ENCODE results near the gene INSL3.

INSL3 gene

DNA sequence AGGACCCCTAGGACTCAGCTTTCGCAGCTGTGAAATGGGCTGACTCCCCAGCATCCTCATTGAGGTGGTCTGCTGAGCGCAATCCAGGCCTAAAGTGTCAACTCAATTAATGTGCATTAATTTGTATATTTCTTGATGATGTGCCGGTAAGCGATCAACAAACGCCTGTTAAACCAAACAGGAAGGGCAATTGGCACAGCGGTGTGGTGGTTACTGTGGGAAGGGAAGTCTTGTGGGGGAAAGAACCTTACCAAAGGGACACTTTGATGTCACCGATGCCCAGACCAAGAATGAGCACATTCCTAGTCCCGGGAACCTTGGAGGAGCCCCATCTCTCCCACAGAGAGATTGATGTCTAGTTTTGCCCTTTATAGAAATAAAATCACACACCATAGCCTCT lies 24.8 kb upstream of the INSL3 start:
- no peak for DNase-seq (ENCODE audit: low spot score)

DNA sequence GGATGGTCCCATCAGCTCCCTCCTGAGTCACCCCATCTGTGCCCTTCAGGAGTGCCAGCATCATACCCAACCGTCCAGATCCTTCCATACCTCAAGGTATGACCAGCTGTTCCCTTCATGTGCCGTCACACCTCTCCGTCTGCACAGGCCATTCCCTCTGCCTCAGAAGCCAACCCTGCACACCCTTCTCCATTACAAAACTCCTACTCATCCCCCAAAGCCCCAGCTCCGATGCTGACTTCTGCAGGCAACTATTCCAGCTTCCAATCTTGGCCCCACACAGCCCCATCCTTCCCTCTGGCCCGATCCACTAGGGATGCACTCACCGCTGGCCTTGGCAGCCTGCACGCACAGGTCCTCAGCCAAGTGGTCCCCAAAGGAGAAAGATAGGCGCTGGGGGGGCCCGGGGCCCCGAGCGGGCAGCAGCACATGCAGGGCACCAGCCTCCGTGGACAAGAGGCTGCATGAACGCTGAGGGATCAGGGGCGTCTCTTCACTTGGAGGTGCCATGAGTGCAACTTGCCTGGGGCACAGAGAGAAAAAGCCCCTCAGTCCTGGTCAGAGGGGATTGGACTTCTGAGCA lies 22.7 kb upstream of the INSL3 start:
- DNase-seq (ENCODE audit: low spot score), result no peak

DNA sequence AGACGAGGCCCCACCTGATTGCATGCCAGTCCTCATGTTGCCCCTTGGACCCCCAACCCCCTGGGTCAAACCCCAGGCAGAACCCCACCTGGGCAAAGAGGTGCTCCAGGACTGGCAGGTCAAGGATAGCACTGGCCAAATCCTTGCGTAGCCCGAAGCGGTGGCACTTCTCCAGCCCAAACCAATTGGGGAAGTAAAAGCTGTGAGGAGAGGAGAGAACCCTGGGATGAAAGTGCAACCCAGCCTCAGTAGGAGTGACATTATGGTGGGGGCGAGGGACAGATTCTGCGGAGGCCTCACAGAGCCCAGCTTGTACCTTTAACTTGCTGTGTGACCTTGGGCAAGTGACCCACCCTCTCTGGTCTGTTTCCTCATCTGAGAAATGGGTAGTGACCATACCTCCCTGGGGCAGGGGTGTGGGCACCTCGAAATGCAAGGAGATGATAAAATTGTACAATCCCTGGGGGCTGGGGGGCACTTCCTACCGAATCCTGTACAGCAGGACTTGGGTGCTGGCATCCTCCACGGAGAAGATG lies 22.0 kb upstream of the INSL3 start:
- no peak for DNase-seq (ENCODE audit: low spot score)

DNA sequence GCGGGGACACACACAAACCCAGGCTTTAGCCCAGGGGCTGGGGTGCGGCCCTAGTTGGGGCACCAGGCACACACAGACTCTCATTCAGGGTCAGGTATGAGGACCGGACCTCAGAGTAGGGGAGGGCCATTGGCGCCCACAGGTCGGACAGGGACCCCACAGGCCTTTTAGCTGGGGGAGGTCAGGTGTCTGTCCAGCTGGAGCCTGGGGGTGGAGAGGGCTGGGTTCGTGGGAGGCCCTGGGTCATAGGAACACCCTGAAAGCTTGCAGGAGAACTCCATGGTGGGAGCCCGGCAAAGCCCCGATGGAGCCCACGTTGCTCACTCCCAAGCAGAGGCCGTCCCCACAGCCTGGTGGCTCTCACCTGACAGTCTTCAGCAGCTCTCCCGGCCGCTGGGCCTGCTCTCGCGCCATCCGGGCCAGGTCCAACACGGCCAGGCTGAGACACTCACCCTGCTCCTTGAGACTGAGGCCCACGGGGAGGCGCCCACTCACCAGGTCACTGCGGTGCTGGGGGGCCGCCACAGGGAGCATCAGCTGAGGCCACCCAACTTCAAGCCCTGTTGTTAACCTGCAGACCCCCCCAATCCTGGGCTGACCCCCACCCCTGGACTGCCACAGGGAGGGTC lies 21.5 kb upstream of the INSL3 start:
- no peak for DNase-seq (ENCODE audit: low spot score)

DNA sequence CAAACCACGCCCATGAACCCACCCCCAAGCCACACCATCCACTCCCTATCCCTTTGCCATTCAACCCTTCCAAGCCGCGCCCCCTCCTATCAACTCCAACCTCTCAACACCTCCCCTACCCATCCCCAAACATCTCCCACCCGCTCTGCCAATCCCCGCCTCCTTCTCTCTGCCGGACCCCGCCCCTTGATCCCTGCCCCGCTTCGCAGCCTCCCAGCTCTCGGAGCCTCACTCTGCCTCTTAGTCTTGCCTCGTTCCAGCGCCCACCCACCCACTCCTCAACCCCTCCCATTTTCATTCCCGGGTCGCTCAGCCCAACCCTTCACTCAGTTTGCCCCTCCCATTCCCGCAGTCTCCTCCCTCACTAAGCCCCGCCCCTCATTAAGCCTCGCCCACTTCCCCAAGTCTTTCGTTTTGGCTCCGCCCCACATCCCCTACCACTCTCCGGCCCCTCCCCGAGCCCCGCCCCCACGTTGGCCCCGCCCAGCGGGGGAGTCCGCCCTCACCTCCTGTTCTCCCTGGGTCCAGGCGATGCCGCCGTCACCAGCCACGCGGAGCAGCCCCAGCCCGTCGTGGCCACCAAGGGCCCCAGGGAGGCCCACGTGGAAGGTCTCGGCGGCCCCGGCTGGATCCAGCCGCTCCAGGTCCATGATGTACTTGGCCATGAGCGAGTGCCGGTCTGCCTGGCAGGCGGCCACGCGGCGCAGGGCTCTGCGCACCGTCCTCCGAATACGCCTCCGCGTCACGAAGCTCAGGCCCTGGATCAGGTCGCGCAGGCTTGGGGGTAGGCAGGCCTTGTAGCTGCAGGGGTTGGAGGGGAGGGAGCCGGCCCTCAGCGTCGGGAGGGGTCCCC lies 20.7 kb upstream of the INSL3 start:
- DNase-seq (ENCODE audit: low spot score), result peak; percentile 95

DNA sequence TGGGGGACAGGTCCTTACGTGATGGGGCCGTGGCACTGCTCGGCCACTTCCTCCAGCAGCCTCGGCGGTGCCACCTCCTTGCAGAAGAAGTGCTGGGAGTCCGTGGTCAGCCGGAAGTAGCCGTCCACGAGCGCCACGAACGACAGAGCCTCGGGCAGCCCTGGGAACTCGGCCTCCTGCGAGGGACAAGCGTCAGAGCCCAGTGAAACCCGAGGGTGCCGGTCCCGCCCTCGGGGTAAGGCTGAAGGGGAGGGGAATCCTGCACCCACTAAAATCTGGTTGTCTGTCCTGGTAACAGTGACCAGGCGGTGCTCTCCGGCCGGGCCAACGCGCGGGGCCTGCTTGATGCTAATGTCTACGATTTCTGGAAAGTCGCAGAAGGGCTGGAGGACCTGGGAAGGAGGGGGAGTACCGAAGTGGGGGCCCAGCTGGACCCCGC lies 20.1 kb upstream of the INSL3 start:
- no peak for DNase-seq (ENCODE audit: low spot score)

DNA sequence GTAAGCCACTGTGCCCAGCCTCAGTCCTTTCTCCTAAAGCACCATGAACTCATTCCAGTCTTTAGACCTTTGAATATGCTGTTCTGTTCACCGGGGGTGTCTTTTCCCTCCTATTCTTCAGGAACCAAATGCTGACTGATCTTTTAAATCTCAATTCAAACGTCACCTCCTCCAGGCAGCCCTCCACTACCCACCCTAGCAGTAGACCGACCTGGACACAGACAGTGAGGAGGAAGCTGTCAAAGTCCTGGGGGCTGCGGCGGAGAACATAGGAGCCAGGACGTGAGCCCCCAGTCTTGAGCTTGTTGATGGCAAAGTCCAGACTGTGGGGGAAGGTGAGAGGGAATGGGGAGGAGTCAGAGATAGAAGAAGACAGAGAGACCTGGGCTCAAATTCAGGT lies 18.7 kb upstream of the INSL3 start:
- no peak for DNase-seq (ENCODE audit: low spot score)

DNA sequence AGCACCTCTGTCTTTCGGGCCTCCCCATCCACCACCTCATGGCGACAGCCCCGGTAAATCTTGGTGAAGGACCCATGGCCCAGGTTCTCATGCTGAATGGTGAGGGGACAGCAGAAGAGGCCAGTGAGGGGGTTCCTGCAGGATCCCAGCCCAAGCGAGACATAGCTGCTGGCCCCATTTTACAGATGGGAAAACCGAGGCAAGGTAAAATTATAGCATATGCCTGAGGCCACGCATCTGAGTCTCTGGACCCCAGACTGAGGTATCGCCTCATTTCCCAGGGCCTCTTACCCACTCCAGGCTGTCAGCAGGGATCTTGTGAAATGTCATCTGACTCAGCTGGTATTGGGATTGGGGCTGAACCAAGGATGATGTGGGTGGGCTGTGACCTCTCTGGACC lies 16.7 kb upstream of the INSL3 start:
- DNase-seq (ENCODE audit: low spot score), result no peak

DNA sequence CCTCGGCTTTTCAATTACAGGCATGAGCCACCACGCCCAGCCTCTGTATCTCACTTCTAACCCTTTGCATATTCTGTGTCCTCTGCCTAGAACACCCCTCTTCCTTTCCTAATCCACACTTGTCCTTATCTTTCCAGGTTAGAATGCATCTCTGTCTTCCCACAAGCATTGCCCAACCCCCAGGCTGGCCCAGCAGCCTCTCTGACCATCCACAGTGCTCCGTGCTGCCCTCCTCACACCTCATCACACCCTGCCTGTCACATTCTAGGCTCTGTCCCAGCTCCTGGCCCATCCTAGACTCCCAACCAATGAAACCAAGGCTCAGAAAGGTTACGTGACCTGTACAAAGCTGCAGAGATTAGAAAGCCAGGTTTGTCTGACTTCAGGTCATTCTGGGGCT lies 15.2 kb upstream of the INSL3 start:
- DNase-seq (ENCODE audit: low spot score), result no peak

DNA sequence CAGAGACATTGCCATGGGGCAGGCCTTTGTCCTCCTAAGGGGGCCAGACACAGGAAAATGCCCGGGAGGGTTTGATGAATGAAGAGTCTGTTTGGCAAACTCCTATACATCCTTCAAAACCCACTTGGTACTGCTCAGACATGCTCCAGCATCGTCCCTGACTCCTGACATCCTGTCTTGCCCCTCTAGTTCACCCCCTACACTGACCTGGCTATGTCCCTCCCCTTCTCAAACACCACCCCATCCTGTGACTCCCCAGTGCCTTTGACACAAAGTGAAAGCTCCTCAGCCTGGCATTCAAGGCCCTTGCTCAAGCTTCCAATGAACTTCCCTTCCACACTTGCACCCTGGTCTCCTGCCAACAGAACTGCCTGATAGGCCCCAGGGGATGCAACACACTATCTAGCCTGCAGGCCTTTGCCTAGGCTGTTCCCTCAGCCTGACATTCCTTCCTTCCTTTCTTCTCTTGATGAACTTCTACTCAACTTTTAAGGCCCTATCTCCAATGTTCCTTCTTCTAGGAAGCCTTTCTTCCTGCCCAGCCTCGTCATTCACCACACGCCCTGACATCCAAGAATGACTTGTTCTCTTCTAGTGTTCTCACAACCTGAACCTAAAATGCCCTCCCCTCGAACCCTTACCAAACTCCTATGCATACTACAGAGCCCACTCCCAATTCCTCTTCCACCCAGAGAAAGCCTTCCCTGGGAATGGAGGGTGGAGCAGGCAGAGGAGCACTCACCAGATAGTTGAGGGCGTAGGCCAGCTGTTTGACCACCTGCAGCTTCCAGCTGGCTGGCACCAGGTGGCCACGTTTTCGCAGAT lies 14.1 kb upstream of the INSL3 start:
- no peak for DNase-seq (ENCODE audit: low spot score)

DNA sequence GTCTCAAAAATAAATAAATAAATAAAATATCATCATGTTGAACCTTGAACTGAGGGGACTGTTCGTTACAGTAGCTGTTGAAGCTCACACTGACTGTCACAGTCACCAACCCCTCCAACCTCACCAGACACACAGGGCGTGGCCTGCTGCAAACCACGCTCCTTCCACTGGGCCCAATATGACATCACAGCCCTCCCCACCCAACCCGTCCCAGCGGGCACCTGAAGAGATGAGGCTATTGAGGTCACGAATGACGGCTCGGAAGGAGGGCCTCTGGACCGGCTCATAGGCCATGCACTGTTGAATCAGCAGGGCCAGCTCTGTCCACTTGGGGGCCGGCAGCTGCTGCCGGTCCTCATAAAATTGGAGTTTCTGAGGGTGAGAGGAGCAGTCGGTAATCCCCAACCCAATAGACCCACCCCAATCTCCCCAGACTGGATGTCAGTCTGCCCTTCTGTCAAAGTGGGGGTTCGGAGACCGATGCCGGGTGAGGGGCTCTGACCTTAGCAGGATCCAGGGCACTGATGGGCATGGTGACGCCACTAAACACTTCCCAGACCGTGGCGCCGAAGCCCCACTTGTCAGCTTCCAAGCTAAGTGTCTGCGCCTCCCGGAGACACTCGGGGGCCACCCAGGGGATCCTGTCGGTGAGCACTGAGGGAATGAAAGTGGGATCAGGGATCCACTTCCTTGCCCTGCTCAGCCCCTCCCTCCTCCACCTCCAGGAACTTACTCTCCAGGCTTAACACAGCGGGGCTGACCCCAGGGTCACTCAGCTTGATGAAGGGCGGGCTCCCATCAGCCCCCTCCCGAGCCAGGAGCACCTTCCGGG lies 13.2 kb upstream of the INSL3 start:
- DNase-seq (ENCODE audit: low spot score), result no peak

DNA sequence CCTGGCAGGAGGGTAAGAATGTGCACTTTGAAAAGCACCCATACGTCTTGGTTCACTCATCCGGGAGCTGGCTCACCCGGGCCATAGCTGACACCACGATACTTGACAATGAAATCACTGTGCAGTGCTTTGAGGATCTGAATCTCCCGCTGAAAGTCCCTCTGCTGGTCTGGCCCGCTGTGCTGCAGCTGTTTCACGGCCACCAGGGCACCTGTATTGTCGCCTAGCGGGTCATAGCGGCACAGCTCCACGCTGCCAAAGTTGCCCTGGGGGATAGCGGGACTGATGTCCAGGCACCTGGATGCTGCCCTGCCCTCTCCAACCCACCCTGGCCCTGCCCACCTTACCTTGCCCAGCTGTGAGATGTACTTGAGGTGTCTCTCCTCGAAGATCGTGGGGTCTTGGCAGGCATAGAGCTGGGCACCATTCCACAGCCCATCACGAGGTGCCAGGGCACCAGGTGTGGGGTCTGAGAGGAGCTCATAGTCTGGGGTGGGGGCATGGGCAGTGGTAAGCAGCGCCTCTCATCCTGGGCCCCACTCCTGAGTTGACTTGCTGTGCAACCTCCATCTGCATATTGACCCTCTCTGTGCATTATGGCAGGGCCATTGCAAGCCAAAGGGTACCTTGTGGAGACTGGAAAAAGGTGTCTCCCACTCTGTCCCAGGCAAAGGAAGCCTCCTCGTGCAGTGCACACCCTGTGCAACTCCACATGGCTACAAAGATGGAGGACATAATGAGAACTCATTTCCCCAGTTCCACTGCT lies 11.3 kb upstream of the INSL3 start:
- no peak for DNase-seq (ENCODE audit: low spot score)

DNA sequence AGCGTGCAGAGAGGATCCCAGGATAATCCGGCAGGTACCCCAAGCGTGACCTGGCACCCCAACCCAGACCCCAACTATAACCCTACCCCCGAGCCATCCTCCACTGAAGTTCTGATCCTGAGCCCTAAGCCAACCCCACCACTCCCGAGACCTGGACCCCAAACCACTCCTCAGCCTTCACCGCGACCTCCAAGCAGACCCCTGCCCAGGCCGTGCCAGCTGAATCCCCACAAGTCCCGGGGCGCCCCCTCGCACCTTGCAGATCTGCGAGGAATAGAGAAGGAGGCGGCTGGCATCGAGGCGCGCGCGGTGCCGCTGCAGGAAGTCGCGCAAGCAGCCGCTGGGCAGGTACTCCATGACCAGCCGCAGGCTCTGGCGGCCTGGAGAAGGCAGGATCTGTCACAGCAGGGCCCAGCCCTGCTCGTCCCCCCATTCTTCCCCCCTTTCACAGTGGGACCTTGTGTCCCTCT lies 10.1 kb upstream of the INSL3 start:
- no peak for DNase-seq (ENCODE audit: low spot score)

DNA sequence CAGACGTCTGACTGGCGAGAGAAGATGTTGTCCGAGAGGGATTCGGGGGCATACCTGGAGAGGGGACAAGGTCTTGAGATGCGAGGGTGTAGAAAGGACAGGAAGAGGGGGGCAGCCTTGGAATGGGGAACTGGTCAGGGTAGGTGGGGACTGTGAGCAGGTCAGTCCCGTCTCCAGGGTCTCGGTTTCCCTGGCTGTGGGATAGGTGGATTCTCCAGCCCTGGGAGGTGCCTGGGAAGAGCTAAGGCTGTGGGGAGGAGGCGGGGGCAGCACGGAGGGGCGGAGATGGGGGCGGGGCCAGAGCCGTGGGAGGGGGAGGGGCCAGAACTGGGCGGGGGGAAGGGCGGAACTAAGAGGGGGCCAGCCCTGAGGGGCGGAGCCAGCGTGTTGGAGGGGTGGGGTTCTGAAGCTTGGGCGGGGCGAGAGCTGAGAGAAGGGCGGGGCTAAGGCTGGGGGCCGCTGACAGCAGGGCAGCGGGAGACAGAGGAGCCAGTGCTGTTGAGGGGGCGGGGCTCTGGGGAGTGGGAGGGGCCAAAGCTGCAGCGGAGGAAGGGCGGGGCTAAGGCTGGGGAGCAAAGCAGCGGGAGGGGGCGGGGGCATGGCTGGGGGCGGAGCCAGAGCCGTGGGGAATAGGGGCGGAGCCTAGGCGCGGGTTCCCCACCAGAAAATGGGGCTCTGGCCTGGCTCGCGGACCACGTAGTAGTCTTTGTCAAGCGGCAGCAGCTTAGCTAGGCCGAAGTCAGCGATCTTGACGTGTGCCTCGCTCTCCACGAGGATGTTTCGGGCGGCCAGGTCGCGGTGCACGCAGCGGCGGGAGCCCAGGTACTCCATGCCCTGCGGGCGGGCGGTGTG lies 9.5 kb upstream of the INSL3 start:
- peak; percentile 70 for DNase-seq (ENCODE audit: low spot score)

DNA sequence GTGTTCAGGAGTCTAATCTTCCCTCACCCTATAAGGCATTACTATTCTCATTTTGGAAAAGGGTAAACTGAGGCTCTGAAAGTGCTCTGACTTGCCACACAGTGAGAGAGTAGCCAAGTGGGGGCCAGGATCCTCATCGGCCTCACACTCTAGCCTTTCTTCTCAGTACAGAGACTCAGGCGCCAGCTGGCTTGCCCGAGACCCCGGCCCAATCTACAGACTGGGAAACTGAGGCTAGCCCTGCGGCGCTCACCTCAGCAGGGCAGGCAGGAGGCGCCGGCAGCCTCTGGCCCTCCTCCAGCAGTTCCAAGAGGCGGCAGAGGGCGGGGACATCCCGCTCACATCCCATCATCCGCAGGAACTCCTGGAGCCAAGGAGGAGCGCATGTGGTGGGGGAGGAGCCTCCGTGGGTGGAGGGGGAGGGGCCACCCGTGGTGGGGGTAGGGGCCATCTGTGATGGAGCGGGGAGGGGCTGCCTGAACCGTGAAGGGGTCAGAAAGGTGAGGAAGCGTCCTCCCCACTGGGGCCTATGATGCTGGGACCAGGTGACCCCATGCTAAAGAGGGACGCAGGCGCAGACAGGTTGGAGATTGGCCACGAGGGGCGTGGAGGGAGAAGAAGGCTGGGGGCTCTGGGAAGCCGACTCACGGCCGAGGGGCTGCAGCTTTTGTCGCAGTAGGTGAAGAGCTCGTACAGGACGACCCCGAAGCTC lies 8.7 kb upstream of the INSL3 start:
- DNase-seq (ENCODE audit: low spot score), result peak; percentile 48

DNA sequence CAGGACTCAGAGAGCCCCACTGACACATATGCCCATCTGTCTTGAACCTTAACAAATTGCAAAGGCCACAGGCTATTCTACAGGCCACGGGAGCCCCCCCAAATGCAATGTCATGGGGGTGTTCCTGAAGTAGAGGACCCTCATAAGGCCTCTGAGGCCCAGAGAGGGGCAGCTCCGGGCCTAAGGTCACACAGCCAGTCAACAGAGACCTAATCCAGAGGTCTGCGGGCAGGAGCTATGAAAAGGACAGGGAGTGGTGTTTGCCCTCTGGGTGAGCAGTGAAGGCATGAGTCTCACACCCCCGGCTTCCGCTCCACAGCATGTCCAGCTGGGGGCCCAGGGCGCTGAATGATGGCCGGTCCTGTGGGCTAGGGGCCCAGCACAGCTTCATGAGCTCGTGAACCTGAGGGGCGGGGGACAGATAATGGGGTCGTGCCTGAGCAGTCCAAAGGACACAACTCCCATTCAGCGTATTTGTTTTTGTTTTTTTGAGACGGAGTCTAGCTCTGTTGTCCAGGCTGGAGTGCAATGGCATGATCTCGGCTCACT lies 5.3 kb upstream of the INSL3 start:
- no peak for DNase-seq (ENCODE audit: low spot score)

DNA sequence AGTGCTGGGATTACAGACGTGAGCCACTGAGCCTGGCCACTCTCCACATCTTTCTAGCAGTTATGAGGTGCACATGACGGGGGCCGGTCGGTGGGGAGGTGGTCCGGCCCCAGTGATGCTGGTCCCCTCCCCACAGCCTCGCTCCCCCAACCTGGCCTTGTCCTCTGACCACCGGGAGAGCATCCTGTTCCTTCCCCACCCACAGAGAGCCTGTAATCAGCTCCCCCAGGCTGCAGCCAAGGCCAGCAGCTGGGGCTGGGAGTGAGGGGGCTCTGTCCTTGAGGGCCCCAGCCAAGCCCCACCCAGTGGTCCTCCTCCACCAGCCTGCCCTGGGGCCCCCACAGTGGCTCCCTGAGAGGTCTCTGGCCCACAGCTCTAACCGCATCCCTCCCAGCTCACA lies 3.0 kb upstream of the INSL3 start:
- no peak for DNase-seq (ENCODE audit: low spot score)

DNA sequence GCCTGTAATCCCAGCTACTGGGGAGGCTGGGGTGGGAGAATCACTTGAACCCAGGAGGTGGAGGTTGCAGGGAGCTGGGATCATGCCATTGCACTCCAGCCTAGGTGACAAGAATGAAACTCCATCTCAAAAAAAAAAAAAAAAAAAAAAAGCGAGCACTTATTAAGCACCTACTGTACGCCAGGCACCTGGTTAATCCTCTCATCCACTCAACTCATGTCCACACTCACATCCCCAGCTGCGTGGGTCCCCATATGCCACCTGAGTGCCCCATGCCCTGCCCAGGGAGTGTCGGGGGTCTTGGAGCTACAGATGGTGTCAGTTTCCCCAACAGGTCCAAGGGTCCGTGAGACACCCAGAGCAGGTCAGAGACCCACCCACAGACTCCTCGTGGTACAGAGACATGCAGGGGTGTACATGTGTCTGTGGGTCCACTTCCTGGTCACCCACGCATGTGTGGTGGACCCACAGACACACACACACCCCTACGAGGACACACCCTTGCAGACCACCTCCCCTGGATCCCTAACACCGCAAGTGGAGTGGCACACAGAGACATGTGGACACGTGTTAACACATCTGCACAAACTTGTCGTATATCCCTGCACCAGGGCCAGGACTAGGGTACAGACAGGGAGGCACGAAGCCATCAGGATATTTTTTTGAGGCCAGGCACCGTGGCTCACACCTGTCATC lies 3.5 kb downstream of the INSL3 start:
- no peak for DNase-seq (ENCODE audit: low spot score)
